ENCODE measurements around the gene SMPDL3A. TPM values are rescaled to one million over a fixed set of nuclear protein-coding genes. Genes with fewer than 3 reads are reported as not detected.

Gene SMPDL3A
- total and polyA plus RNA-seq, 2 of the 13 experiments (the other 11 are each of a cell fraction or from before 2014, with no cell fraction given), result 7.8 to 17.3 TPM

DNA sequence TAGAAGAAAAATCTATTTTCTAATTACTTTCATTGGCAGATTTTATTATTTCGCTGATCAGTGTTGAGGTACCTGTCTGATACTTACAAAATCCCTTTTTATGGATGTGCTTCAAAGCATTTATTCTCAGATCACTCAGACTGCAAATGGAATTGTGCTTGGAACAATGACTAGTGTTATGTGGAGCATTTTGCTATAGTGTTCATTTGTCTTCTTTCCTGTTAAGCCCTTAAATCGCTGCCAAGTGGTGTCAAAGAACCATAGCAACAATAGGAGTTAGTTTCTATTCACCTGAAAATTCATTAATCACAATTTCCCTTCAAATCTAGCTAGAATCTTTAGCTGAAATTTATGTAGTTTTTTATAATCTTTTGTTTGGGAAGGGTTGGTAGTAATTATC is 29.8 kb downstream of the SMPDL3A start (continued):
- TF ChIP-seq, protein P1, sequence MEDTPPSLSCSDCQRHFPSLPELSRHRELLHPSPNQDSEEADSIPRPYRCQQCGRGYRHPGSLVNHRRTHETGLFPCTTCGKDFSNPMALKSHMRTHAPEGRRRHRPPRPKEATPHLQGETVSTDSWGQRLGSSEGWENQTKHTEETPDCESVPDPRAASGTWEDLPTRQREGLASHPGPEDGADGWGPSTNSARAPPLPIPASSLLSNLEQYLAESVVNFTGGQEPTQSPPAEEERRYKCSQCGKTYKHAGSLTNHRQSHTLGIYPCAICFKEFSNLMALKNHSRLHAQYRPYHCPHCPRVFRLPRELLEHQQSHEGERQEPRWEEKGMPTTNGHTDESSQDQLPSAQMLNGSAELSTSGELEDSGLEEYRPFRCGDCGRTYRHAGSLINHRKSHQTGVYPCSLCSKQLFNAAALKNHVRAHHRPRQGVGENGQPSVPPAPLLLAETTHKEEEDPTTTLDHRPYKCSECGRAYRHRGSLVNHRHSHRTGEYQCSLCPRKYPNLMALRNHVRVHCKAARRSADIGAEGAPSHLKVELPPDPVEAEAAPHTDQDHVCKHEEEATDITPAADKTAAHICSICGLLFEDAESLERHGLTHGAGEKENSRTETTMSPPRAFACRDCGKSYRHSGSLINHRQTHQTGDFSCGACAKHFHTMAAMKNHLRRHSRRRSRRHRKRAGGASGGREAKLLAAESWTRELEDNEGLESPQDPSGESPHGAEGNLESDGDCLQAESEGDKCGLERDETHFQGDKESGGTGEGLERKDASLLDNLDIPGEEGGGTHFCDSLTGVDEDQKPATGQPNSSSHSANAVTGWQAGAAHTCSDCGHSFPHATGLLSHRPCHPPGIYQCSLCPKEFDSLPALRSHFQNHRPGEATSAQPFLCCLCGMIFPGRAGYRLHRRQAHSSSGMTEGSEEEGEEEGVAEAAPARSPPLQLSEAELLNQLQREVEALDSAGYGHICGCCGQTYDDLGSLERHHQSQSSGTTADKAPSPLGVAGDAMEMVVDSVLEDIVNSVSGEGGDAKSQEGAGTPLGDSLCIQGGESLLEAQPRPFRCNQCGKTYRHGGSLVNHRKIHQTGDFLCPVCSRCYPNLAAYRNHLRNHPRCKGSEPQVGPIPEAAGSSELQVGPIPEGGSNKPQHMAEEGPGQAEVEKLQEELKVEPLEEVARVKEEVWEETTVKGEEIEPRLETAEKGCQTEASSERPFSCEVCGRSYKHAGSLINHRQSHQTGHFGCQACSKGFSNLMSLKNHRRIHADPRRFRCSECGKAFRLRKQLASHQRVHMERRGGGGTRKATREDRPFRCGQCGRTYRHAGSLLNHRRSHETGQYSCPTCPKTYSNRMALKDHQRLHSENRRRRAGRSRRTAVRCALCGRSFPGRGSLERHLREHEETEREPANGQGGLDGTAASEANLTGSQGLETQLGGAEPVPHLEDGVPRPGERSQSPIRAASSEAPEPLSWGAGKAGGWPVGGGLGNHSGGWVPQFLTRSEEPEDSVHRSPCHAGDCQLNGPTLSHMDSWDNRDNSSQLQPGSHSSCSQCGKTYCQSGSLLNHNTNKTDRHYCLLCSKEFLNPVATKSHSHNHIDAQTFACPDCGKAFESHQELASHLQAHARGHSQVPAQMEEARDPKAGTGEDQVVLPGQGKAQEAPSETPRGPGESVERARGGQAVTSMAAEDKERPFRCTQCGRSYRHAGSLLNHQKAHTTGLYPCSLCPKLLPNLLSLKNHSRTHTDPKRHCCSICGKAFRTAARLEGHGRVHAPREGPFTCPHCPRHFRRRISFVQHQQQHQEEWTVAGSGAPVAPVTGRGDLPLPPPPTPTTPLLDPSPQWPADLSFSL (CRISPR knock-in tag; IDR thresholded peaks at IDR 0.05), result no peak
- no peak for TF ChIP-seq ZBTB8A (CRISPR knock-in tag; IDR thresholded peaks at IDR 0.05; ENCODE audit: borderline replicate concordance, low read depth)
- TF ChIP-seq ZNF230 (CRISPR knock-in tag; IDR thresholded peaks at IDR 0.05), result no peak
- no peak for TF ChIP-seq ZNF777 (CRISPR knock-in tag; IDR thresholded peaks at IDR 0.05)
- TF ChIP-seq, protein P2, sequence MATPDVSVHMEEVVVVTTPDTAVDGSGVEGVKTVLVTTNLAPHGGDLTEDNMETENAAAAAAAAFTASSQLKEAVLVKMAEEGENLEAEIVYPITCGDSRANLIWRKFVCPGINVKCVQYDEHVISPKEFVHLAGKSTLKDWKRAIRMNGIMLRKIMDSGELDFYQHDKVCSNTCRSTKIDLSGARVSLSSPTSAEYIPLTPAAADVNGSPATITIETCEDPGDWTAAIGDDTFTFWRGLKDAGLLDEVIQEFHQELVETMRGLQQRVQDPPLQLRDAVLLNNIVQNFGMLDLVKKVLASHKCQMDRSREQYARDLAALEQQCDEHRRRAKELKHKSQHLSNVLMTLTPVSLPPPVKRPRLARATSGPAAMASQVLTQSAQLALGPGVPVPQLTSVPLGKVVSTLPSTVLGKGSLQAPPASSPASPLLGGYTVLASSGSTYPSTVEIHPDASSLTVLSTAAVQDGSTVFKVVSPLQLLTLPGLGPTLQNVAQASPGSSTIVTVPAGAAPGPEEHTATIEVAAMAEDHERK (CRISPR knock-in tag; IDR thresholded peaks at IDR 0.05; ENCODE audit: low read depth), result no peak
- TF ChIP-seq TBP (CRISPR knock-in tag; IDR thresholded peaks at IDR 0.05), result no peak
- TF ChIP-seq ESRRA (CRISPR knock-in tag; IDR thresholded peaks at IDR 0.05; ENCODE audit: low read depth), result no peak
- TF ChIP-seq, protein P3, sequence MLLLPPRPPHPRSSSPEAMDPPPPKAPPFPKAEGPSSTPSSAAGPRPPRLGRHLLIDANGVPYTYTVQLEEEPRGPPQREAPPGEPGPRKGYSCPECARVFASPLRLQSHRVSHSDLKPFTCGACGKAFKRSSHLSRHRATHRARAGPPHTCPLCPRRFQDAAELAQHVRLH (CRISPR knock-in tag; IDR thresholded peaks at IDR 0.05; ENCODE audit: borderline replicate concordance, low read depth), result no peak
